ENCODE data around the gene TMEM170B. TPM values are rescaled to one million over a fixed set of nuclear protein-coding genes. Genes with fewer than 3 reads are reported as not detected.

Gene TMEM170B
- total RNA-seq, 1 donor, result 17.5 TPM

Other genes with a start within 250 kb of the TMEM170B start
- gene ADTRP, start 241.1 kb downstream of the TMEM170B start, total RNA-seq, result 32.7 TPM